SK-N-SH treated with all-trans-retinoic acid at 6 μM for 48 hours (cell line): ENCODE data around the gene GPRC5B.

Source experiments
- ARNTL ChIP-seq: fragments of 450-650 bp; formaldehyde crosslinking; IDR thresholded peaks from 2 replicates; pipeline ENCODE4 v1.5.0; 2020; ENCODE audit warnings: low read depth, mild to moderate bottlenecking, moderate library complexity, borderline replicate concordance
- ZFP30 ChIP-seq: fragments of 450-650 bp; formaldehyde crosslinking; IDR thresholded peaks from 2 replicates; pipeline ENCODE4 v1.5.0; 2022; ENCODE audit warnings: mild to moderate bottlenecking, moderate library complexity
- ZNF565 ChIP-seq: fragments of 450-650 bp; formaldehyde crosslinking; conservative IDR thresholded peaks from 2 replicates; pipeline ENCODE4 v1.5.0; 2020; ENCODE audit warnings: low read depth, mild to moderate bottlenecking, moderate library complexity

DNA sequence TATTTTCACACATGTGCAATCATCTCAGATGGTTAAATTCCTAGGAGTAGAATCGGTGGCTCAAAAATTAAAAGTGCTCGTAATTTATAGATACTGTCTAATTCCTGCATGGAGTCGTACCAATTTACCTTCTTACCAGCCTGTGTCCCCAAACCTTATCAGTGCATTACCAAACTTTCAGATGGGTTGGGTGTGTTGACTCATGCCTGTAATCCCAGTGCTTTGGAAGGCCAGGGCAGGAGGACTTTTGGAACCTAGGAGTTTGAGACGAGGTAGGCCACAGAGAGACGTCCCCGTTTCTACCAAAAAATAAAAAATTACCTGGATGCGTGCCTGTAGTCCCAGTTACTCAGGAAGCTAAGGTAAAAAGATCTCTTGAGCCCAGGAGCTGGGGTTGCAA, 34.5 kb upstream of the GPRC5B start:
- TF ChIP-seq ARNTL (no peak), ZNF565 (CRISPR knock-in tag) (no peak), ZFP30 (CRISPR knock-in tag) (no peak)
